Stimulated activated CD4-positive, alpha-beta T cell treated with anti-CD3 and anti-CD28 coated beads, TNF-alpha, amount 100 ng/mL, for 24 hours (primary cell): ENCODE data around the gene CTIF.
A peak's percentile ranks its signal among the peaks of the same experiment; 100 is the strongest.

Experiments used
- DNase-seq, 3 experiments: peaks; one replicate each; pipeline ENCODE4 v3.0.0-alpha.2; 2020; ENCODE audit warnings: low read depth in 3 of 3

CTIF gene

DNA sequence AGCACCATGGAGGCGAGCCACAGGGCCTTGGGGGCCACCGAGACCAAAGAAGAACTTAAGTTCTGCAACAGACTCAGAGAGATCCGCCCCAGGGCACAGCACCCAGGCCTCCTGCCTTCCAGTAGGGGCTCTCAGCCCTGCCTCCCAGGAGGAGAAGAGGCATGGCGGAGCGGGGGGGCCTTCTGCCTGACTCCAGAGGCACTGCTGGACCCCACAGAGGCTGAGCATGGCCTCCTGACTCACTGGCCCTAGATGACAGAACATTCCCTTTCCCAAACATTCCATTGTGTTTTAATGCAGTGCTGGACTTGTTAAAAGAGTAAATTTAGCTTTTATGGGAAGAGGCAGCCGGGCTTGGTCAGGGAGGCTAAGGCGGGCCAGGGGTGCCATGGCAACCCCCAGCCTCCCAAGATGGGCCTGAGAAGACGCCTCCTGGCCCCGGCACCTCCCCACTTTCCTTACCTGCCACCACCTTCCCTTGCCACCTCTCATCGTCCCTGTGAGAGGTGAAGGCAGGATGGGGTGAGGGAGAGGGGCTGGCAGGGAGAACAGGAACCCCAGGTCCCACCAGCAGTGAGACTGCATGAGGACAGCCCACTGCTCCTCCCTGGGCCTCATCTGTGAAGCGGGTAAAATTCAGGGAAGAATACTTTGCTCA lies 346.6 kb downstream of the CTIF start:
- no peak for DNase-seq

DNA sequence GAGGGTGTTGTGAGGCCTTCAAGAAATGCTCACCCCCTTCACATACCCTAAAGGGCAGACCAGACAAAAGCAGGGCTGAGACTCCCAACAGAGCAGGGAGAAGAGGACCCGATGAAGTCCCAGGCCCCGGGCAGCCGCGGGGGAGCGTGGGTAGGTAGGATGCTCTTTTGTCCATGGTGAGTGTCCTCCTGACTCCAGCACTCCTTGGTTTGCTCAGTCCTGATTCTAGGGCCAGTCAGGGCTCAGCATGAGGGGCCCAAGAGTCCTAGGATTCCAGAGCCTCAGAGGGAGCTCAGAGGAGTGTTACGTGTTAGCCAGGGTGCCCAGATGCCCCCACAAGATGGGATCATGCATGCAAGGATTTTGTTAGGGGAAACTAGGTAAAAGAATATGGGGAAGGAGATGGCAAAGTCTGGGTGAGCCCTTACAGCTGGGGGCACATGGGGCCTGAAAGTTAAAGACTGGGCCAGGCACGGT lies 347.1 kb downstream of the CTIF start:
- DNase-seq: no peak

DNA sequence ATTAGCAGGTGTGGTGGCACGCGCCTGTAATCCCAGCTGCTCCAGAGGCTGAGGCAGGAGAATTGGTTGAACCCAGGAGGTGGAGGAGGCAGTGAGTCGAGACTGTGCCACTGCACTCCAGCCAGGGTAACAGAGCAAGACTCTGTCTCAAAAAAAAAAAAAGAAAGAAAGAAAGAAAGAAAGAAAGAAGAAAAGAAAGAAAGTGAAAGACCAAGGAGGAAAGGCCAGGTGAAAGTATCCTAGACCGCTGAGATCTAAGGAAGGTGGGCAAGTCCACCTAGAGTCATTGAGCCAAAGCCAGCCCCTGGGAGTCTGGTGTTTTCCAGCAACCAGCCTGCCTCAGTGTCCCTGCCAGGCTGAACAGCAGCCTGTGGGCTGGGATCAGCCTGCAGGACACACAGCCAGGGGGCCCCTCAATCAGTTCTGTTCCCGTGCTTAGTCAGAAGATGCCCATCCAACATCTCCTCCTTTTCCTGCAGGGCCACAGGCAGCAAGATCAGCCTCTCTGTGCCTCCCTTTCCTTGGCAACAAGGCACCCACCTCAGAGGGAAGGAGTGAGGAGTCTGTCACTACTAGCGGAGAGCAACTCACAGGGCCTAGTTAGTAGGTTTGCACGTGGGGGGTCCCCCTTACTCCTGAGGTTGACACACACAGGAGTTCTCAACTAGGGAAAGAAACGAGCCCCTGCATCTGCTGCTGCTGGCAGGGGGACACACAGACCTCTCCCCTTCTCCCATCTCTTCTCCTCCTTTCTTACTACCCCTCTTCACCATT lies 347.9 kb downstream of the CTIF start:
- no peak for DNase-seq

DNA sequence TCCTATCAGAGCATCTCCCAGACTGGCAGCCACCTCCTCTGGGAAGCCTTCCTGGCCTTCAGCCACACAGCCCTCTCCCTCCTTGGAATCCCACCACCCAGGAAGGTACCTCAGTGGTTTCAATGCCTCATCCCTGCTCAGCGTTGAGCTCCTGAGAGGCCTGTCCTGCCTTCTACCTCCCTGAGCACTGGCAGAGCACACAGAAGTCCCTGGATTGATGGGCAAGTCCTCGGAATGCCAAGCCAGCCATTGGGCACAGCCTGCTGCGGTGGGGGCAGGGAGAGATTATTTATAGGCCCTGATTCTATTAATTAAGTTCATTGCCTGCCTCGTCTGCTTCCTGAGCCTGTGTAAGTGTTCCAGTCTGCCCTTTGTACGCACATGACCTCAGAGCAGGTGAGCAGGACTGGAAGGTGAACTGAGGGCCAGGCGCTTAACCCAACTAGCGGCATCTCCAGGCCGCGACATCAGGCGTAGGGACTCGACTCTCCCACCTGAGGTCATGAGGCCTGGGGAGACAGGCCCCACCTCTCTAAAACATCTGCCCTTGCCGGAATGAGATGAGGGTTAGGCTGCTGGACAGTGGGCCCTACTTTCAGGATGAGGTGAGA lies 348.6 kb downstream of the CTIF start:
- no peak for DNase-seq

DNA sequence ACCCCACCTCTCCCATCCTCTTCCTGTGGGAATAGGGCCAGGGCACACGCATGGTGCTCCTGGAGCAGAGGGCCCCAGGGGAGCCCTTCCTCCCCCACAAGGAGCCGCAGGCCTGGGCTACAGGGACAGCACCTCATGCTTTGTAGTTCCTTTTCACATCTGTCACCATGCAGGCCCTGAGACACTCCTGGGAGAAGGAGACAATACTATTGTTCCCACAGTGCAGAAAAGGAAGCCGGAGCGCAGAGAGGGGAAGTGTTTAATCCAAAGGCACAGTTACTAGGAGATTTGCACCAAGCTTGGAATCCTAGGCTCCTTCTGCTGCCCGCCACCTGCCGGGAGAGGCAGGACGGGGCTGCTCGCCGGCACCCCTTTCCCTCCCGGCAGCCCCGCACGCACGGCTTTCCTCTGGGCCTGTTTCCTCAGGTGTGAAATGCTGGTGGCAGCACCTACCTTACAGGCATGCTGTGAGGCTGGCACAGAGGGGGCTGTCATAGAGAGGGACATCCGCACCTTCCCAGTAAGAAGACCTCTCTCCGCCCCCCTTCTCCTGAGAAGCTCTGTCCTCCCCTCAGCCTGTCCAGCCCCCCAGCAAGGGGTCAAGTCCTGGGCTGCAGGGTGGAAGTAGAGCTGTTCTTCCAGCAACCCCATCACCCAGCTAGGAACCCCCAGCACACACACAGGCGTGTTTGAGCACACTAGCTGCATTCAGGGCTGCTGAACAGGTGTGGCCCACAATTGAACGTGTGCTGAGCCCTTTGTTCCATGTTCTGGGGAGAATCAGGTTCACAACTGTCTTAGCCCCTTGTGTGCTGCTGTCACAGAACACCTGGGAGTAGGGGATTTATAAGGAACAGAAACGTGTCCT lies 349.3 kb downstream of the CTIF start:
- DNase-seq: no peak

DNA sequence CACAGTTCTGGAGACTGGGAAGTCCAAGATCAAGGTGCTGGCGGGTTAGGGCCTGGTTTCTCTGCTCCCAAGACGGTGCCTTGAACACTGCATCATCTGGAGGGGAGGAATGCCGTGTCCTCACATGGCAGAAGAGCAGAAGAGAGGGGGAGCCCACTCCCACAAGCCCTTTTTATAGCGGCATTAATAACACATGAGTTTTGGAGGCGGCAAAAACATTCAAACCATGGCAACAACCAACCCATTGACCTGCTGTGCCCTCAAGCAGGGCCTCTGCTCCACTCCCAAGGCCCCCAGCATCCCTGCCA lies 349.9 kb downstream of the CTIF start:
- no peak for DNase-seq

DNA sequence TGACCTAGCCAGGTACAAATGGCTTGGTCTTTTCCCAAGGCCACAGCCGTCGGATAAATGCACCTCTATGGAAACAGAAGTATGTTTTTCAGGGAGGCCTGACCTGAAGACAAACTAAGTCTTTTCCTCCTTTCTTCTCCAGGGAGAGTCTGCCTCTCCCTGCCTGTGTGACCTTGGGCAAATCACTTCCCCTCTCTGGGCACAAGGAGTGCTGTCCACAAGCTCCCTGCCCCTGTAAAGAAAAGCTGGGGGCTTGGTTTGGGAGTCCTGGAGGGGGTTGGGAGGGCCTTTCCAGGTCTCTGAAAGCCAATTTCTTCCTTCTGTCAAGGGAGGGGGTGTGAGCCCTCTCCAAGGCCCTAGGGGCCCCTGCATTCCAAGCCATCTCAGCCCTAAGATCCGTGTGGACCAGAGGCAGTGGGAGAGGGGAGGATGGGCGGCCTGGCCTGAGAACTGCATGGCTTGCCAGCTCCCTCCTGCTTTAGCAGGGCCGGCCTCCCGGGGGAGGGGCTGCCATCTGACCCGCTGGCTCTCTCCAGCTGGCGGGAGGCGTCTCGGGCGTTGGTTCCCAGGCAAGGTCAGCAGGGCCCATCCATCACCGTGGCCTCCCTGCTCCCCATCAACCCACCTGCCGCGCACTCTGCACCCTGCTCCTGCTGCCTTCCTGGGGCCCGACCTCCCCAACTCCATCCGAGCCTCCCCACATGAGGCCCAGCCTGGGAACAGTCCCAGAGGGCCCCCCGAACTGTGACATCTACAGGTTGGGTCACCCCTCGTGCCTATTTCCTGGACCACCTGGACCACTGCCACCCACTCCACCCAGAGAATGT lies 350.5 kb downstream of the CTIF start:
- DNase-seq: no peak

DNA sequence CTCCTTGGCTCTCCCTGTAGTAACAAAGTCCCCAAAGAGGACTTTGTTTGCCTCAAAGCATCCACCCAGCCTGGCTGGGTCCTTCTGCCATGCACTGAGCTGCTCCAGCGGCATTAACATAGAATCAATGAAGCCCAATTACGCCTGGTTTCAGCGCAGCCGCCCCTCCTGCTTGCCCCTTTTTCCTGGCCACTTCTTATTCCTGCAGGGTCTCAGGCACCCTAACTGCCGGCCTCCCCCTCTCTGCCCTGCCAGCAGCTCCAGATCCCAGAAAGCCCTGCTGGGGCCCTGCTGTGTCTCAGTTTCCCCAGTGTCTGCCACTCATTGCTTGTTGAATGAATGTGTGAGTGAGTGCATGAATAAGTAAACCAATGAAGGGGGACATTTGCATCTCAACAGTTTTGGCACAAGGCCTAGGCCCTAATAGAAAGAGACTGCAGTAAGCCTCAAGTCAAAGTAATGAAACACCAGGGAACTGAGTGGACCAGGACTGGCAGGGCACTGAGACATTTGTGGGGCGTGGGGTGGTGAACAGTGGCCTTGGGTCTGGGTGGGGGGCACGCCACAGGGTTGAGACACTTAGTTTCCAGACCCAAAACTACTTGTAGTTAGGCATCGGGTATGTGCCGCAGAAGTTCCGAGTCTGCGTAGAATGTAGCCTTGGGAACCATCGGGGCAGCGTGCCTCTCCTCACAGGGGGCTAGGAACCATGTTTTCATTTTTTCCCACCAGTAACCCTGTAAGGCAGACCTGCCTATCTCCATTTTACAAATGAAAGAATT lies 351.3 kb downstream of the CTIF start:
- no peak for DNase-seq

DNA sequence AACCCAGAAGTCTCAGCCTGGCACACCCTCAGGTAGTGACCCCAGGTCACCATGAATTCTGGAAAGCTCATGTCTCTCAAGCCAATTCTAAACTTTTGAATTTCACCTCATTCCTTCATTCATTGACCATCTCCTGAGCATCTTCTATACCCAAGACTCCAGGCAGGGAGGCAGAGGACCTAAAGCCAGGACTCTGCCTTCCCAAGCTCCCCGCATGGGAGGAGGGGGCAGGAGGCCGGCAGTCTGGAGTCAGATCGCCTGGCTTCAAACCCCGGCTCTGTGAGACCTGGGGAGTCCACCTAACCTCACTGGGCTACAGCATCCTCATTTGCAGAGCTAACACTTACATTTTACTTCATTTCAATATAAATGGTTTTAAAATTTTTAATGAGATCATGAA lies 352.9 kb downstream of the CTIF start:
- DNase-seq: no peak

DNA sequence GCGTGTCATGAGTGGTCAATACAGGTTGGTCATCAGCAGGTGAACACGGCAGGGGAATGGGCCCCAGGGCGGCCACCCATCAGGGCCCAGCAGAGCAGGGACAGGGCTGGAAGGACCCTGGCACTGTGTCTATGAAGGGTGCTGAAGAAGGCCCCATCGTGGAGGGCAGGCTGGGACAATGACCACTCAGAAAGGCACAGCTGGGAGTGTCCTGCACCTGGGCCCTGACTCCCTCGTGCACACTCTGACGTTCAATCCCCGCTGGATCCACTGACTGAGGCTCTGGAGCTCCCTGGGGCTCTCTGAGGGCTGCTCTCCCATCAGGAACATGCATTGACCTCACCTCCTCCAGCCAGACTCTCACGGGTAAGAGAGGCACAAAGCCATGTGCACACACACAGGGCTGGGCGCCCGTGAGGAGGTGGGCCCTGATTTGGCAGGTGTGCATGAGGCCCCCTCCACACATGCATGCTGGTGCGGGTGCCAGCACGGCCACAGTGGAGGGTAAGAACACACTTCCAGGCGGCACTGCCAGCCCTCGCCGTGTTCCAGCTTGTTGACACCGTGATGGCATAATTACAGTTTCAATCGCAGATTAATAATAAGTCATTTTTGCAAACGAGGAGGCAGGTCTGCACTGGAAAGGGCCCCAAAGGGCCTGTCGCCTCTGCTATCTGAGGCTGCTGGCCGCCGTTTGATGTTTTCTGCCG lies 353.5 kb downstream of the CTIF start:
- DNase-seq: no peak

DNA sequence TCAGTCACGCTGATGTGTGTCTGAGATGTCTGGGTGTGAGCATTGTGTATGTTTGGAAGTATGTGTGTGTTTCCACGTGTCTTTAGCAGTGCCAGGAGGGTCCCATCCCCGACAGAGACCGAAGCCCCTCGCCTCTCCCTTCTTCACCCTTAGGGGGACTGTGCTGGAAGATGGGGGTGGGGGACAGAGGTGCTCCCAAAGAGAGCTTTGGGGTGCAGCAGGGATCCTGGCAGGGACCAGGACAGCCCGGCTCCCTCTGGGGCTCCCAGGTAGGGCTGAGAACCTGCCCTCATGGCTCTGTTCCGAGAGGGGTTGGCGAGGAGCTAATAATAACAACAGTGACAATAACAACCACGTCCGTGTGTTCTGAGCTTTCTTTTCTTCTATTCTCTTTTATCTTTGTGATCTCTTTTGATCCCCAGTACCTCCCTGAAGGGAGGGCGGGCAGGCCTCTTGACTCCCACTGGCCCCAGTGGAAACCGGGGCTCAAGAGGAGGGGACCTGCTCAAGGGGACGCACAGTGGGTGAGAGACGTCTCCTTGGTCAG lies 354.3 kb downstream of the CTIF start:
- no peak for DNase-seq

DNA sequence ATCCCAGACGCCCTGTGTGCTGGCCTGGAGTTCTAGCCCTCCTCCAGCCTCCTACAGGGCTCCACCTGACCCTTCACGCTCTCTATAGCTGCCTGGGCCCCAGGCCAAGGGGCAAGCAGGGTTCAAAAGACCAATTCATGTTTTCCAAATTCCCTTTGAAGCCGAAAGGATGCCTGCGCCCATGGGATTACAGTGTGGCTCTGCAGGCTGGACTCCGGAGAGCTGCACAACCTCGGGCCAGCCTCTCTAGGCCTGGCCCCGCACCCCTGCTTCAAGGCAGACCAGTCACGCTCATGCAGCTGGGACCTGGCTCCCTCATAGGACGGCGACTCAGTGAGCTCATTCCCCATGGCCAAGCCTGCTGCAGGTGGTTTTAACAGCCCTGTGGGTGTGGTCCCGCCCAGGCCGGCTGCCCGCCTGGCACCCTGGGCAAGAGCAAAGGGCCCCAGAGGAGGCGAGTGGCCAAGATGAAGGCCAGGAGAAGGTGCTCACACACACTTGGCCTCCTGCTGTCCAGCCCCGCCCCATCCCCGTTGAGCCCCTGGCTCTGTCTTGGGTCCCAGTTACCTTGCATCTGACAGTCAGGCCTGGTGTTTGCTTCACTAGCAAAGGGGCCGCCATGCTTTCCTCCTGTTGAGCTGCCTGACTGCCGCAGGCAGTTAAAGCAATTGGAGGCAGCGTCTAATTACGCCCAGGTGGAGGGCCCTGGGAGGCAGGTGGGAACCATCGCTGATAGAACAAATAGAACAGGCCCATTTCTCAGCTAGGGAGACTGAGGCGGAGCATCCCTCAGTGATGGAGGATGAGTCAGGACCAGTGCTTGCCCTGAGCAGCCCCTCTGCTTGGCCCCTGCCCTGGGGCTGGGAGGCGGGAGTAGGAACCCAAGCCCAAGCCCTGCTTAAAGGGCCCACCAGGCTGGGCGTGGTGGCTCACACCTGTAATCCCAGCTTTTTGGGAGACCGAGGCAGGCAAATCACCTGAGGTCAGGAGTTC lies 355.1 kb downstream of the CTIF start:
- DNase-seq: no peak

DNA sequence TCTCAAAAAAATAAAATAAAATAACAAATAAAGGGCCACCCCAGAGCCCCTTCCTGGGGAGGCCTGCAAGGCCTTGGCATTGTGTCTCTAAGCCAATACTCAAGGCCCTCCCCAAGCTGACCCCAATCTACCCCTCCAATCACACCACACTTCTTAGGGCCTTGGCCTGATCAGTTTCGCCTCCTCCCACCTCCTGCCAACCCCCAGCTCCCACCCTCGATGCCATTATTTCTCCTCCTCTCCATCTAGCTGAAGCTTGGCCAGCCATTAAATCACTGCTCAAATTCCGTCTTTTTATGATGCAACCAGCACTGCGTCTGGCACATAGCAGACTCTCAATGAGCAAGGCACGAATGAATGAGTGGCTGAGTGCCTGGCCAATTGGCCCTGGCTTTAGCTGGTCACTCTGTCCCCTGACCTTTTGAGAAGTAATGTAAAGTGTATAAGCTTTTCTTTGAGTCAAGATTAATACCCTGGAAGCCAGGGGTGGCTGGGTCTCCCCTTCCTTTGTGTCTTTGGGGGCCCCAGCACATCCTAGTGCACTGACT lies 356.0 kb downstream of the CTIF start:
- no peak for DNase-seq

DNA sequence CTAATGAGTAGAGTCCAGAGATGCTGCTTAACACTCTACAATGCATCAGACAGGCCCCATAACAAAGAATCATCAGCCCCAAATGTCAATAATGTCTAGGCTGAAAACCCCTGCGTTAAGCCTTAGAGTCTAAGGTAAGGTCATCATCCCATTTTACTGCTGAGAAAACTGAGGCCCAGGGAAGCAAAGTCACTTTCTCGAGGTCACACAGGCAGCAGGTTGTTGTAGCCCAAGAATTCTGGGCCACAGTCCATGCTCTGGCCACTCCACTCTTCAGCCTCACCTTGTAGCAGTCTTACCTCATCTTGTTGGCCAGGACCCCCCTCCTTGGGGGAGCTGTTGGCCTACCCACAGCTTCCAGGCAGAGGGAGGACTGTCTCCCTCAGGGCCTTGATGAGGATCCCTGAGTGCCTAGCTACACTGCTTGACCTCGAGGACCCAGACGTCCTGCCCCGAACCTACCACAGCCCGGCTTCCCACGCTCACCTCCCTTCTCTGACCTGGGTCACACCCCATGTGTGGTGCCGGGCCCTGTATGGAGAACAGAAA lies 357.6 kb downstream of the CTIF start:
- DNase-seq: no peak

DNA sequence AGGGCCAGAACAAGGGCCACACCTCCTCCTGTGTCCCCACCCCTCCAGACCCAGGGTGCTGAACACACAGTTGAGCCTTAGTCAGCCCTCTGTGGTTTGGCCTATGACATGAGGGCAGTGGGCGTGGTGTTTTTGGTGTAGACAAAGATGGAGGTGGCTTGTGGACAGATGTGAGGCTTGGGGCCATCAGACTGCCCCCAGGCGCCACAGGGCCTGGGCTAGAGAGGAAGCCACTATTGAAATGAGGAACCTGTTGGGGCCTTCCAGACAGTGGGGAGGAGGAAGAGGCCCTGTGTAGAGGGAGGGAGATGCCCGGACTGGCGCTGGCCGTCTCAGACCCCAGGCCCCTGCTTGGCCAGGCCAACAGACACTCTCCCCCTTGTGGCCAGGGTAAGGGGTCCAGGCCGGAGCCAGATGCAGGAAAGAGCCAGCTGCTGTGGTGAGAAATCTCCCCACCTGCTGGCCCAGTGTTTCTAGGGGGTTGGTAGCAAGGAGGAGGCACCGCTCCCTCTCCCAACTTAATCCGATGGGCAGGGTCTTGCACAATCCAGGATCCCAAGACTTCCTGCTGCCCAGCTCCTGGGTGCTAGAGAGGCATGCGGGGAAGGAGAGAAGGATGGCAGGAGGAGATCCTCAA lies 358.2 kb downstream of the CTIF start:
- DNase-seq: peak in 1 of 3 experiments; percentile 22

DNA sequence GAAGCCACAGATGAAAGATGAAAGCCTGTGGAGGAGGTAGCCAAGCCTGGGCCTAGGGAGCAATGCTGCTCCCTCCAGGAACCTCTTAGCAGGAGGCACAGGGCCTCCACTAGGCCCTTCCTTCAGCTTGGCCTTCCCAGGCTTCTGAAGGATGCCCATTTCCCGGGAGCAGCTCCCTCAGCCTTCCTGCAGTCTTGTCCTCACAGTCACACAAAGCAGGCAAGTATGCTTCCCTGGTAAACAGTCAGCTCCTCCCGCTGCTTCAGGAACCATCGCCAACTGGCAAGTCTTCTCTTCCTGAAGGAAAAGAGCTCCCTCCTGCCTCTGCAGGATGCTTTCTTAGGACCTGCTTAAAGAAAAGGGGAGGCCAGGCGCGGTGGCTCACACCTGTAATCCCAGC lies 358.7 kb downstream of the CTIF start:
- DNase-seq: no peak

DNA sequence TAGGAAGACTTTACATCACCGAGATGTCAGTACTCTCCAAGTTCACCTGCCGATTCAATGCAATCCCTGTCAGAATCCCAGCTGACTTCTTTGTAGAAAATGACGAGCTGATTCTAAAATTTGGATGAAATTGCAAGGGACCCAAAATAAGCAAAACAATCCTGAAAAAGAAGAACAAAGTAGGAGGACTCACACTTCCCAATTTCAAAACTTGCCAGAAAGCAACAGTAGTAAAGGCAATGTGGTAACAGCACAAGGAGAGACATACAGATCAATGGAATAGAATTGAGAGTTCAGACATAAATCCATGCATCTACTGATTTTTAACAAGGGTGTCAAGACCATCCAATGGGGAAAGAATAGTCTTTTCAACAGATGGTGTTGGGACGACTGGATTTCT lies 359.7 kb downstream of the CTIF start:
- DNase-seq: no peak
